GM18907 (cell line): Measurements from ENCODE around the gene TP53.
"Not testable (repeated sequence)": the region's sequence is repeated elsewhere in the genome, so short reads cannot be mapped to it uniquely, and the experiment has no call there.

ENCODE experiments used
- ATAC-seq: cut with Tn5 transposase; IDR thresholded peaks from one replicate; pipeline ENCODE4 v1.9.1; 2021; ENCODE audit warnings: mild to moderate bottlenecking, moderate library complexity; ENCODE audit not compliant: unreplicated experiment

The TP53 gene

GRCh38 chr17:7634384-7634783, 52.9 kb downstream of the TP53 start:
- no peak for ATAC-seq

DNA sequence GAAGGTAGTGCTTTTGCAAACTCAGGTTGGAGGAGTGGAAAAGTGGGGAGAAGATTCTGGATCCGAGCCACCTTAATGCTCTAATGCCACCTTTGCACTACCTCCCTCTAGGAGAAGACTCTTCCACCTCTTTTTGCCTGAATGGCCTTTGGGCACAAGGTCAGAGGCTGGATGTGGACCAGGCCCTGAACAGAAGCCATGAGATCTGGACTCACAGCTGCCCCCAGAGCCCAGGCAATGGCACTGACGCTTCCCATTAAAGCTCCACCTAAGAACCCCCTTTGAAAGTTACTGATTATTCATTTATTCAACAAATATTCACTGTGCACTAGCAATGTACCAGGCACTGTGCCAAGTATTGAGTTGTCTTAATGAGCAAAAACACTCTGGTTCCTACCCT, 54.2 kb downstream of the TP53 start:
- no peak for ATAC-seq

DNA sequence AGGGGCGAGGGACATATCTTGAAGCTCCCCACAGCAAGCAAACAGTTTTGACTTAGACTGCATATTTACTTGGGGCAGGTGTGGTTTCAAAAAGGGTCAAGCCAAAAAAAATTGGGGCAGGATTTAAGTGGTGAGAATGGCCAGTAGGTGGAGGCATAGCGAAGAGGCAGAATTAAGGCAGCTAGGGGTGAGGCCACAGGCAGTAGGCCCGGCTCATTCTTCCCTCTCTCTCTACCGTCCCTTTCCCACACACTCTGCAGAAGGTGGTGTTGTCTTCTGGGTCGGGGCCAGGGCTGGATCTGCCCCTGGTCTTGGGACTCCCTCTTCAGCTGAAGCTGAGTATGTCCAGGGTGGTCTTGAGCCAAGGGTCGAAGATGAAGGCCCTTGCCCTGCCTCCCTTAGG, 54.8 kb downstream of the TP53 start:
- no peak for ATAC-seq

GRCh38 chr17:7631398-7632380, 55.6 kb downstream of the TP53 start:
- no peak for ATAC-seq

GRCh38 chr17:7629939-7630571, 57.2 kb downstream of the TP53 start, which contains the start of gene SHBG:
TSS of gene SHBG (plus strand) at chr17:7630135. CDS start at chr17:7630173, 38 bp downstream.
- no peak for ATAC-seq

GRCh38 chr17:7627250-7628121, 59.8 kb downstream of the TP53 start, which contains the start of gene SAT2:
TSS of gene SAT2 (minus strand) at chr17:7627821. CDS start at chr17:7627635, 186 bp downstream.
- ATAC-seq = peak; percentile 82

GRCh38 chr17:7626956-7627249, 60.4 kb downstream of the TP53 start:
- no peak for ATAC-seq

GRCh38 chr17:7626307-7626706, 61.0 kb downstream of the TP53 start:
- ATAC-seq = no peak

DNA sequence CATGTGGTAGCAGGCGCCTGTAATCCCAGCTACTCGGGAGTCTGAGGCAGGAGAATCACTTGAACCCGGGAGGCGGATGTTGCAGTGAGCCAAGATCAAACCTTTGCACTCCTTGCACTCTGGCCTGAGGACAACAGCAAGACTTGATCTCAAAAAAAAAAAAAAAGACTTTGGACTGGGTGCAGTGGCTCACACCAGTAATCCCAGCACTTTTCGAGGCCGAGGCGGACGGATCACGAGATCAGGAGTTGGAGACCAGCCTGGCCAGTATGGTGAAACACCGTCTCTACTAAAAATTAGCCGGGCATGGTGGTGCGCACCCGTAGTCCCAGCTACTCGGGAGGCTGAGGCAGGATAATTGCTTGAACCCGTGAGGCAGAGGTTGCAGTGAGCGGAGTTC, 61.5 kb downstream of the TP53 start:
- not testable (repeated sequence) for ATAC-seq

DNA sequence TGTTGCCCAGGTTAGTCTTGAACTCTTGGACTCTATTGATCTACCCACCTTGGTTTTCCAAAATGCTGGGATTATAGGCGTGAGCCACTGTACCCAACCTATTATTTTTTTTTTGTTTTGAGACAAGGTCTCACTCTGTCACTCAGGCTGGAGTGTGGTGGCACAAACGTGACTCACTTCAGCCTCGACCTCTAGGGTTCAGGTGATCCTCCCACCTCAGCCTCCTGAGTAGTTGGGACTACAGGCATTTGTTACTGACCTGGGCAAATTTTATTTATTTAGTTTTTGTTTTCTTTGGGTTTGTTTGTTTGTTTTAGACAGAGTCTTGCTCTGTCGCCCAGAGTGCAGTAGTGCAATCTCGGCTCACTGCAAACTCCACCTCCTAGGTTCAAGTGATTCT, 63.6 kb downstream of the TP53 start:
- ATAC-seq = no peak

DNA sequence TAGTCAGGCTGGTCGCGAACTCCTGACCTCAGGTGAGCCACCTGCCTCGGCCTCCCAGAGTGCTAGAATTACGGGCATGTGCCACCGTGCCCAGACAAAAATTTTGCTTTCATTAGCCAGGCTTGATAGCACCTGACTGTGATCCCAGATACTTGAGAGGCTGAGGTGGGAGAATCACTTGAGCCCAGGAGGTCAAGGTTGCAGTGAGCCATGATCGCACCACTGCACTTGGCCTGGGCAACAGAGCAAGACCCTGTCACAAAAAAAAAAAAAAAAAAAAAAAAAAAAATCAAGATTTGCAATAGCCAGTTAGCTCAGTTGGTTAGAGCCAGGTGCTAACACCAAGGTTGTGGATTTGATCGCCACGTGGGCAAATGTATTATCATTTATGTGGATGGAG, 66.5 kb downstream of the TP53 start:
- no peak for ATAC-seq

- no peak for ATAC-seq
Measured at GRCh38 chr17:7618608-7619007, 68.7 kb downstream of the TP53 start.
